ENCODE data around the gene PPP1R13B.

DNA sequence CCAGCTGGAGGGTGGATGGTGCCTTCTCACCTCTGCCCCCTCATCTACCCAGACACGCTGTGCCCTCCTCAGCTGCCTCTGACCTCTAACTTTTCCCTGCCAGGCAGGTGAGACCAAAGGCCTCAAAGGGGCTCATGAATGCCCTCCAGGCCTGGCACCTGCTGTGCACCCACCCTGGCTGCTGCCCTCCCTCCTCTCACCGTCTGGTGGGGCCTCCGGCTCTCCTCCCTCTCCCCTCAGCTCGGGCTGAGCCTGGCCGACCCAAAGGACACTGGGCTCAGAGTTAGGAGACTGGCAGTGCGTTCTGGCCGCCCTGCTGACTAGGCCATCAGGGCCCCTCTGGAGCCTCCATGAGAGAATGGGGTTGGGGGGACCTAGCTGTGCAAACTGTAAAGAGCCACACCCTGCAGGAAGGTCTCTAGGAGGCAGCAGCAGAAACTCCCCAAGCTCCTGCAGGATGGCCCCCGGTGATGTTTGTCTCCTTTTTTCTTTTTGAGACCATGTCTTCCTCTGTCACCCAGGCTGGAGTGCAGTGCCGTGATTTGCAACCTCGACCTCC, 40.3 kb upstream of the PPP1R13B start:
- TF ChIP-seq ZNF263 (CRISPR knock-in tag; IDR thresholded peaks at IDR 0.05; ENCODE audit: low read depth) (no peak), CTCF (IDR thresholded peaks at IDR 0.05) (no peak), ETV6 (CRISPR knock-in tag; IDR thresholded peaks at IDR 0.05) (no peak), MAX (CRISPR knock-in tag; IDR thresholded peaks at IDR 0.05) (no peak), NFYB (CRISPR knock-in tag; conservative IDR thresholded peaks at IDR 0.05; ENCODE audit: low read depth) (no peak), ESRRA (CRISPR knock-in tag; IDR thresholded peaks at IDR 0.05; ENCODE audit: borderline replicate concordance) (no peak), CREB1 (CRISPR knock-in tag; IDR thresholded peaks at IDR 0.05) (no peak), JUN (CRISPR knock-in tag; IDR thresholded peaks at IDR 0.05) (no peak)
- TF ChIP-seq, protein P1, sequence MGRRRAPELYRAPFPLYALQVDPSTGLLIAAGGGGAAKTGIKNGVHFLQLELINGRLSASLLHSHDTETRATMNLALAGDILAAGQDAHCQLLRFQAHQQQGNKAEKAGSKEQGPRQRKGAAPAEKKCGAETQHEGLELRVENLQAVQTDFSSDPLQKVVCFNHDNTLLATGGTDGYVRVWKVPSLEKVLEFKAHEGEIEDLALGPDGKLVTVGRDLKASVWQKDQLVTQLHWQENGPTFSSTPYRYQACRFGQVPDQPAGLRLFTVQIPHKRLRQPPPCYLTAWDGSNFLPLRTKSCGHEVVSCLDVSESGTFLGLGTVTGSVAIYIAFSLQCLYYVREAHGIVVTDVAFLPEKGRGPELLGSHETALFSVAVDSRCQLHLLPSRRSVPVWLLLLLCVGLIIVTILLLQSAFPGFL (CRISPR knock-in tag; IDR thresholded peaks at IDR 0.05; ENCODE audit: borderline replicate concordance): no peak
- TF ChIP-seq, protein P2, sequence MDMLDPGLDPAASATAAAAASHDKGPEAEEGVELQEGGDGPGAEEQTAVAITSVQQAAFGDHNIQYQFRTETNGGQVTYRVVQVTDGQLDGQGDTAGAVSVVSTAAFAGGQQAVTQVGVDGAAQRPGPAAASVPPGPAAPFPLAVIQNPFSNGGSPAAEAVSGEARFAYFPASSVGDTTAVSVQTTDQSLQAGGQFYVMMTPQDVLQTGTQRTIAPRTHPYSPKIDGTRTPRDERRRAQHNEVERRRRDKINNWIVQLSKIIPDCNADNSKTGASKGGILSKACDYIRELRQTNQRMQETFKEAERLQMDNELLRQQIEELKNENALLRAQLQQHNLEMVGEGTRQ (CRISPR knock-in tag; IDR thresholded peaks at IDR 0.05): no peak

Data from WTC11 (cell line).